ENCODE measurements around the gene PDE11A. TPM values are rescaled to one million over a fixed set of nuclear protein-coding genes. Genes with fewer than 3 reads are reported as not detected.
"Not testable (repeated sequence)": the region's sequence is repeated elsewhere in the genome, so short reads cannot be mapped to it uniquely, and the experiment has no call there.

PDE11A gene
- total RNA-seq, 2 experiments from 2014 or later = not detected

- ChIA-PET CTCF (interaction anchor here (0.6 kb wide), 1 partner anchor 308 kb away, joined by 5 read pairs; no protein-coding TSS in a partner anchor), POLR2A (no interaction called here)
- H3K9me3 Mint-ChIP-seq = no peaks in the 10 kb centered on the region
- no peaks in the 10 kb centered on the region for H3K4me1 Mint-ChIP-seq
- no peak overlapping the region for H3K27ac Mint-ChIP-seq
- no peak overlapping the region for H3K4me3 Mint-ChIP-seq
- H3K27me3 Mint-ChIP-seq = peaks cover 22% of the 10 kb centered on the region
- no peak for DNase-seq
- H3K36me3 Mint-ChIP-seq (ENCODE audit: low read depth) = no peaks in the 10 kb centered on the region
Measured at GRCh38 chr2:177796654-177797415, 275.7 kb downstream of the PDE11A start.

GRCh38 chr2:177796011-177796410 is 276.6 kb downstream of the PDE11A start:
- CTCF ChIA-PET = interaction anchor here (0.5 kb wide), 1 partner anchor 640 kb away, joined by 3 read pairs; no protein-coding TSS in a partner anchor
- POLR2A ChIA-PET = no interaction called here
- no peak for DNase-seq
- Mint-ChIP-seq H3K4me1 (no peaks in the 10 kb centered on the region), H3K27me3 (peaks cover 18% of the 10 kb centered on the region), H3K36me3 (ENCODE audit: low read depth) (no peaks in the 10 kb centered on the region), H3K9me3 (no peaks in the 10 kb centered on the region), H3K4me3 (no peak overlapping the region), H3K27ac (no peak overlapping the region)

- CTCF ChIA-PET; POLR2A ChIA-PET; H3K36me3 Mint-ChIP-seq (ENCODE audit: low read depth): not testable (repeated sequence)
Measured at GRCh38 chr2:177785143-177785542, 287.4 kb downstream of the PDE11A start.

GRCh38 chr2:177784745-177785067 is 287.9 kb downstream of the PDE11A start:
- H3K36me3 Mint-ChIP-seq (ENCODE audit: low read depth) = peaks cover 9% of the 10 kb centered on the region
- POLR2A ChIA-PET = no interaction called here

More at GRCh38 chr2:177785143-177785542, 287.4 kb downstream of the PDE11A start:
- not testable (repeated sequence) for DNase-seq, H3K4me3 Mint-ChIP-seq, H3K9me3 Mint-ChIP-seq, H3K27me3 Mint-ChIP-seq
- peaks cover 43% of the 10 kb centered on the region for H3K4me1 Mint-ChIP-seq
- H3K27ac Mint-ChIP-seq = peak overlapping the region; percentile 11

GRCh38 chr2:177783835-177784744 is 288.5 kb downstream of the PDE11A start:
- ChIA-PET CTCF (interaction anchor here (0.8 kb wide), 1 partner anchor 26 kb away, joined by 3 read pairs; no protein-coding TSS in a partner anchor), POLR2A (no interaction called here)
- Mint-ChIP-seq H3K27me3 (peaks cover 9% of the 10 kb centered on the region), H3K36me3 (ENCODE audit: low read depth) (peaks cover 9% of the 10 kb centered on the region), H3K27ac (peak overlapping the region; percentile 76), H3K4me1 (peaks cover 43% of the 10 kb centered on the region), H3K9me3 (peaks cover 5% of the 10 kb centered on the region), H3K4me3 (peak overlapping the region; percentile 39)
- DNase-seq = peak; percentile 41

More at GRCh38 chr2:177784745-177785067, 287.9 kb downstream of the PDE11A start:
- Mint-ChIP-seq H3K9me3 (peaks cover 5% of the 10 kb centered on the region), H3K27me3 (peaks cover 9% of the 10 kb centered on the region), H3K4me1 (peaks cover 43% of the 10 kb centered on the region), H3K27ac (peak overlapping the region; percentile 76), H3K4me3 (peak overlapping the region; percentile 39)
- no peak for DNase-seq
- CTCF ChIA-PET = interaction anchor here (0.8 kb wide), 1 partner anchor 26 kb away, joined by 3 read pairs; no protein-coding TSS in a partner anchor

GRCh38 chr2:177783091-177783490 is 289.5 kb downstream of the PDE11A start:
- POLR2A ChIA-PET = no interaction called here
- Mint-ChIP-seq H3K4me1 (peaks cover 43% of the 10 kb centered on the region), H3K27me3 (peaks cover 8% of the 10 kb centered on the region), H3K9me3 (peaks cover 5% of the 10 kb centered on the region), H3K36me3 (ENCODE audit: low read depth) (peaks cover 9% of the 10 kb centered on the region), H3K4me3 (no peak overlapping the region), H3K27ac (peak overlapping the region; percentile 0)
- CTCF ChIA-PET = no interaction called here
- DNase-seq = no peak

- Mint-ChIP-seq H3K27me3 (peaks cover 5% of the 10 kb centered on the region), H3K4me1 (peaks cover 43% of the 10 kb centered on the region), H3K27ac (no peak overlapping the region), H3K9me3 (peaks cover 5% of the 10 kb centered on the region), H3K4me3 (no peak overlapping the region), H3K36me3 (ENCODE audit: low read depth) (peaks cover 9% of the 10 kb centered on the region)
- DNase-seq = no peak
- ChIA-PET CTCF (no interaction called here), POLR2A (no interaction called here)
Measured at GRCh38 chr2:177782613-177783012, 290.0 kb downstream of the PDE11A start.

- Mint-ChIP-seq H3K4me3 (no peak overlapping the region), H3K27ac (no peak overlapping the region), H3K9me3 (no peaks in the 10 kb centered on the region), H3K4me1 (peaks cover 24% of the 10 kb centered on the region), H3K27me3 (peaks cover 12% of the 10 kb centered on the region), H3K36me3 (ENCODE audit: low read depth) (peaks cover 4% of the 10 kb centered on the region)
- no peak for DNase-seq
- ChIA-PET CTCF (no interaction called here), POLR2A (no interaction called here)
Measured at GRCh38 chr2:177778472-177778871, 294.1 kb downstream of the PDE11A start.

- ChIA-PET CTCF (interaction anchor here (1.8 kb wide), 1 partner anchor 10 kb away, joined by 5 read pairs; no protein-coding TSS in a partner anchor), POLR2A (no interaction called here)
- no peak overlapping the region for H3K27ac Mint-ChIP-seq
- H3K36me3 Mint-ChIP-seq (ENCODE audit: low read depth) = no peaks in the 10 kb centered on the region
- no peaks in the 10 kb centered on the region for H3K9me3 Mint-ChIP-seq
- peaks cover 10% of the 10 kb centered on the region for H3K27me3 Mint-ChIP-seq
- DNase-seq = peak; percentile 45
- no peak overlapping the region for H3K4me3 Mint-ChIP-seq
- peaks cover 4% of the 10 kb centered on the region for H3K4me1 Mint-ChIP-seq
Measured at GRCh38 chr2:177772529-177772928, 300.0 kb downstream of the PDE11A start.

GRCh38 chr2:177771191-177771590 is 301.4 kb downstream of the PDE11A start:
- DNase-seq = no peak
- H3K9me3 Mint-ChIP-seq = no peaks in the 10 kb centered on the region
- no peak overlapping the region for H3K4me3 Mint-ChIP-seq
- peaks cover 4% of the 10 kb centered on the region for H3K4me1 Mint-ChIP-seq
- ChIA-PET POLR2A (no interaction called here), CTCF (interaction anchor here (0.5 kb wide), 1 partner anchor 637 kb away, joined by 3 read pairs; no protein-coding TSS in a partner anchor)
- H3K27me3 Mint-ChIP-seq = peaks cover 10% of the 10 kb centered on the region
- no peak overlapping the region for H3K27ac Mint-ChIP-seq
- H3K36me3 Mint-ChIP-seq (ENCODE audit: low read depth) = no peaks in the 10 kb centered on the region

- no peak overlapping the region for H3K27ac Mint-ChIP-seq
- DNase-seq = peak; percentile 29
- peaks cover 8% of the 10 kb centered on the region for H3K4me1 Mint-ChIP-seq
- no peaks in the 10 kb centered on the region for H3K36me3 Mint-ChIP-seq (ENCODE audit: low read depth)
- CTCF ChIA-PET = no interaction called here
- POLR2A ChIA-PET = no interaction called here
- peaks cover 2% of the 10 kb centered on the region for H3K27me3 Mint-ChIP-seq
- no peak overlapping the region for H3K4me3 Mint-ChIP-seq
- no peaks in the 10 kb centered on the region for H3K9me3 Mint-ChIP-seq
Measured at GRCh38 chr2:177767768-177768167, 304.8 kb downstream of the PDE11A start.

GRCh38 chr2:177765698-177766097 is 306.9 kb downstream of the PDE11A start:
- no peak for DNase-seq
- CTCF ChIA-PET = interaction anchor here (1.0 kb wide), 1 partner anchor 601 kb away, joined by 3 read pairs; no protein-coding TSS in a partner anchor
- Mint-ChIP-seq H3K4me3 (no peak overlapping the region), H3K4me1 (peaks cover 8% of the 10 kb centered on the region), H3K9me3 (no peaks in the 10 kb centered on the region), H3K36me3 (ENCODE audit: low read depth) (no peaks in the 10 kb centered on the region), H3K27ac (no peak overlapping the region), H3K27me3 (peaks cover 12% of the 10 kb centered on the region)
- POLR2A ChIA-PET = no interaction called here

Measured in activated CD4-positive, alpha-beta T cell treated with anti-CD3 and anti-CD28 coated beads, Interleukin-2, amount 10 ng/mL, durations not matched to agents 7 days and 5 days (primary cell).